Mesendoderm (in vitro differentiated cells): Measurements from ENCODE around the gene PTPN20.

Experiments
- DNase-seq: peaks from one replicate; pipeline ENCODE4 v3.0.0; 2013
- H2AK5ac ChIP-seq: 2 replicates; pipeline ENCODE4 v1.6.1; 2013; ENCODE audit warnings: low read length, inconsistent platforms
- H2BK120ac ChIP-seq: 2 replicates; pipeline ENCODE4 v1.6.1; 2013; ENCODE audit warnings: low read depth, mild to moderate bottlenecking, low read length, moderate library complexity, mixed read lengths
- H2BK15ac ChIP-seq: replicated peaks from 2 replicates; pipeline ENCODE4 v1.6.1; 2013; ENCODE audit warnings: low read depth, mild to moderate bottlenecking, moderate library complexity
- H2BK5ac ChIP-seq: 2 replicates; pipeline ENCODE4 v1.6.1; 2013; ENCODE audit warnings: low read length, inconsistent platforms
- H3K18ac ChIP-seq: 2 replicates; pipeline ENCODE4 v1.6.1; 2013; ENCODE audit warnings: mild to moderate bottlenecking, low read length, mixed read lengths
- H3K23ac ChIP-seq: one replicate; pipeline ENCODE4 v1.6.1; 2013; ENCODE audit warnings: low read length
- H3K27ac ChIP-seq: 2 replicates; pipeline ENCODE4 v1.5.1; 2013; ENCODE audit warnings: low read depth, mild to moderate bottlenecking, inconsistent platforms, low read length, moderate library complexity
- H3K27me3 ChIP-seq: 2 replicates; pipeline ENCODE4 v1.6.1; 2013; ENCODE audit warnings: low read length, control low read depth, mild to moderate bottlenecking, inconsistent platforms; ENCODE audit not compliant: insufficient read depth, poor library complexity
- H3K36me3 ChIP-seq: 2 replicates; pipeline ENCODE4 v1.6.1; 2013; ENCODE audit warnings: low read length, inconsistent platforms; ENCODE audit not compliant: control insufficient read depth, insufficient read depth
- H3K4ac ChIP-seq: one replicate; pipeline ENCODE4 v1.6.1; 2013; ENCODE audit warnings: low read depth, mild to moderate bottlenecking, low read length, moderate library complexity
- H3K4me1 ChIP-seq: 2 replicates; pipeline ENCODE4 v1.6.1; 2013; ENCODE audit warnings: low read depth, low read length, inconsistent platforms; ENCODE audit not compliant: control insufficient read depth
- H3K4me2 ChIP-seq: 2 replicates; pipeline ENCODE4 v1.6.1; 2013; ENCODE audit warnings: low read length
- H3K4me3 ChIP-seq: 2 replicates; pipeline ENCODE4 v1.5.1; 2013; ENCODE audit warnings: mild to moderate bottlenecking, low read length
- H3K56ac ChIP-seq: one replicate; pipeline ENCODE4 v1.6.1; 2013; ENCODE audit warnings: low read length
- H3K79me1 ChIP-seq: 2 replicates; pipeline ENCODE4 v1.6.1; 2013; ENCODE audit warnings: low read length, inconsistent platforms
- H3K79me2 ChIP-seq: 2 replicates; pipeline ENCODE4 v1.6.1; 2013; ENCODE audit warnings: mild to moderate bottlenecking, low read length; ENCODE audit not compliant: control insufficient read depth, insufficient read depth
- H3K9ac ChIP-seq: 2 replicates; pipeline ENCODE4 v1.6.1; 2013; ENCODE audit warnings: low read length, inconsistent platforms
- H4K5ac ChIP-seq: one replicate; pipeline ENCODE4 v1.6.1; 2013; ENCODE audit warnings: low read length
- H4K8ac ChIP-seq: one replicate; pipeline ENCODE4 v1.6.1; 2013; ENCODE audit warnings: low read depth, mild to moderate bottlenecking, control low read depth, low read length, moderate library complexity
- WGBS: extraction: QIAGEN DNeasy Blood & Tissue Kit; methylation state at CpG from one replicate; pipeline ENCODE4 v1.1.7; 2013; ENCODE audit warnings: low lambda C conversion rate, missing lambda C conversion rate; ENCODE audit not compliant: insufficient coverage; ENCODE audit errors: extremely low coverage; 5-methylcytosine and 5-hydroxymethylcytosine counted together

PTPN20 gene

GRCh38 chr10:47013507-47014154 lies 102.4 kb downstream of the PTPN20 start:
- H3K4me3 ChIP-seq: no peak overlapping the region
- no peak overlapping the region for H2BK15ac ChIP-seq
- no peak for DNase-seq
- H2BK120ac ChIP-seq: no peak overlapping the region
- WGBS: no CpG with 5 or more reads among the region's 14 CpGs
- H3K4me1 ChIP-seq: no peaks in the 10 kb centered on the region
- no peak overlapping the region for H2BK5ac ChIP-seq
- H3K56ac ChIP-seq: no peak overlapping the region
- no peaks in the 10 kb centered on the region for H3K79me2 ChIP-seq
- no peak overlapping the region for H4K8ac ChIP-seq
- no peak overlapping the region for H3K18ac ChIP-seq
- H3K4ac ChIP-seq: no peak overlapping the region
- H3K23ac ChIP-seq: no peak overlapping the region
- H3K4me2 ChIP-seq: no peak overlapping the region
- H3K27me3 ChIP-seq: no peaks in the 10 kb centered on the region
- no peak overlapping the region for H4K5ac ChIP-seq
- no peaks in the 10 kb centered on the region for H3K79me1 ChIP-seq
- no peak overlapping the region for H3K27ac ChIP-seq
- H3K9ac ChIP-seq: no peak overlapping the region
- H2AK5ac ChIP-seq: no peak overlapping the region
- H3K36me3 ChIP-seq: no peaks in the 10 kb centered on the region

- Histone ChIP-seq H3K79me1 (no peaks in the 10 kb centered on the region), H3K4ac (no peak overlapping the region), H3K36me3 (no peaks in the 10 kb centered on the region), H3K4me3 (no peak overlapping the region), H4K5ac (no peak overlapping the region), H3K56ac (no peak overlapping the region), H3K27ac (no peak overlapping the region), H3K18ac (no peak overlapping the region), H3K27me3 (no peaks in the 10 kb centered on the region), H4K8ac (no peak overlapping the region), H2BK5ac (no peak overlapping the region), H2BK15ac (no peak overlapping the region), H3K9ac (no peak overlapping the region), H3K23ac (no peak overlapping the region), H2AK5ac (no peak overlapping the region), H3K4me2 (no peak overlapping the region), H3K79me2 (no peaks in the 10 kb centered on the region), H3K4me1 (no peaks in the 10 kb centered on the region), H2BK120ac (no peak overlapping the region)
- DNase-seq: no peak
Observed at GRCh38 chr10:47015404-47015803, 104.2 kb downstream of the PTPN20 start.

- Histone ChIP-seq H3K27ac (no peak overlapping the region), H3K79me2 (no peaks in the 10 kb centered on the region), H4K8ac (no peak overlapping the region), H3K56ac (no peak overlapping the region), H3K4ac (no peak overlapping the region), H3K4me2 (no peak overlapping the region), H2BK120ac (no peak overlapping the region), H3K9ac (no peak overlapping the region), H3K4me1 (no peaks in the 10 kb centered on the region), H3K18ac (no peak overlapping the region), H2BK5ac (no peak overlapping the region), H4K5ac (no peak overlapping the region), H3K36me3 (no peaks in the 10 kb centered on the region), H3K23ac (no peak overlapping the region), H3K4me3 (no peak overlapping the region), H3K27me3 (no peaks in the 10 kb centered on the region), H3K79me1 (no peaks in the 10 kb centered on the region), H2BK15ac (no peak overlapping the region), H2AK5ac (no peak overlapping the region)
- WGBS: no CpG with 5 or more reads among the region's 8 CpGs
- DNase-seq: no peak
Observed at GRCh38 chr10:47016564-47016963, 105.3 kb downstream of the PTPN20 start.

GRCh38 chr10:47018026-47018735 lies 107.0 kb downstream of the PTPN20 start:
- Histone ChIP-seq H2BK15ac (no peak overlapping the region), H3K79me2 (no peaks in the 10 kb centered on the region), H3K79me1 (no peaks in the 10 kb centered on the region), H3K36me3 (no peaks in the 10 kb centered on the region), H3K4ac (no peak overlapping the region), H3K9ac (no peak overlapping the region), H3K56ac (no peak overlapping the region), H2BK5ac (no peak overlapping the region), H3K4me1 (no peaks in the 10 kb centered on the region), H3K23ac (no peak overlapping the region), H3K27ac (no peak overlapping the region), H3K18ac (no peak overlapping the region), H4K5ac (no peak overlapping the region), H3K27me3 (no peaks in the 10 kb centered on the region), H4K8ac (no peak overlapping the region), H3K4me3 (no peak overlapping the region), H2AK5ac (no peak overlapping the region), H2BK120ac (no peak overlapping the region), H3K4me2 (no peak overlapping the region)
- no peak for DNase-seq
- WGBS: no CpG with 5 or more reads among the region's 2 CpGs

GRCh38 chr10:47019155-47020145 lies 108.2 kb downstream of the PTPN20 start:
- Histone ChIP-seq H3K79me2 (no peaks in the 10 kb centered on the region), H2BK5ac (no peak overlapping the region), H3K4me2 (no peak overlapping the region), H3K4me1 (no peaks in the 10 kb centered on the region), H2BK15ac (no peak overlapping the region), H2BK120ac (no peak overlapping the region), H3K18ac (no peak overlapping the region), H3K9ac (no peak overlapping the region), H3K23ac (no peak overlapping the region), H4K5ac (no peak overlapping the region), H3K27me3 (no peaks in the 10 kb centered on the region), H3K4me3 (no peak overlapping the region), H2AK5ac (no peak overlapping the region), H3K27ac (no peak overlapping the region), H3K56ac (no peak overlapping the region), H3K79me1 (no peaks in the 10 kb centered on the region), H4K8ac (no peak overlapping the region), H3K36me3 (no peaks in the 10 kb centered on the region), H3K4ac (no peak overlapping the region)
- DNase-seq: no peak
- 100% methylated on average over 2 of the region's 8 CpGs for whole genome bisulfite sequencing
